Measurements from ENCODE around the gene SH3PXD2A. TPM values are rescaled to one million over a fixed set of nuclear protein-coding genes. Genes with fewer than 3 reads are reported as not detected.
"Not testable (repeated sequence)": the region's sequence is repeated elsewhere in the genome, so short reads cannot be mapped to it uniquely, and the experiment has no call there.

Gene SH3PXD2A
- total RNA-seq, 1 donor from 2014 or later: 9.6 TPM

DNA sequence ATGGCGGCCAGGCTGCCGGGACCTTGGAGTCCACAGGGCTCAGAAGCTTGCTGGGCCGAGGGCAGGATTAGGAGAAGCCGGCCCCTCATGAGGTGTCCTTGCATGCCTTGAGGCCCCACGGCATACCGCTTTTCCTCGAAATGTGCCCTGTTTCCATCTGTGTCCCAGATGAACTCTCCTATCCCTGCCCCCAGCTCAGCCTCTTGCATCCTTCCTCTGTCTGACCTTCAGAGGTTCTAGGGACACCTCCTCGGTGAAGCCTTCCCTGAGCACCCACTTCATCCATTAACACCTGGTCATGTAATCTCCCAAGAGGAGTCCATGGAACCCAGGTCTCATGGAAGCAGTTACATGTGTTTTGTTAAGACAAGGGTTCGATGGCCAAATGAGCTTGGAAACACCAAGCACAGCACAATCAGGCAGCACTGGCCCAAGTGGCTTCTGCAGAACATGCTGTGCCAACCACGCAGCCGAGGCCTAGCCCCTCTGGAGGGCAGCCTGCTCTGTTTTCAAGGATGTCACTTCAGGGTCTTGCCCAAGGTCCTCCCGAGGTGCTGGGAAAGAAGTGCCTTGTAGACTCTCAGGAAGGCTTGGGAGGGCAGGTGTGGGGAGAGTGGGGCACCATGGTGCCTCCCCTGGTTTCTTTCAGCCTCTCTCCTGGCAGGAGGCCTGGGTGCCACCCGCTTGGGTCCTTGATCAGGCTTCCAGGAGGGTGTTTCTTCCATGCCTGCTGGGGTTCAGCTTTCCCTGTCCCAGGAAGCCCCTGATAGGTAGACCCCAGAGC lies 237.6 kb downstream of the SH3PXD2A start:
- Mint-ChIP-seq H3K36me3 (ENCODE audit: low read depth) (peaks cover 8% of the 10 kb centered on the region), H3K27me3 (ENCODE audit: insufficient read depth) (no peaks in the 10 kb centered on the region), H3K4me1 (ENCODE audit: low read depth) (peaks cover 4% of the 10 kb centered on the region), H3K27ac (no peak overlapping the region), H3K9me3 (no peaks in the 10 kb centered on the region), H3K4me3 (no peak overlapping the region)
- no peak for DNase-seq (ENCODE audit: low spot score)
- intact Hi-C loops (cut with micrococcal nuclease): no loop called here

DNA sequence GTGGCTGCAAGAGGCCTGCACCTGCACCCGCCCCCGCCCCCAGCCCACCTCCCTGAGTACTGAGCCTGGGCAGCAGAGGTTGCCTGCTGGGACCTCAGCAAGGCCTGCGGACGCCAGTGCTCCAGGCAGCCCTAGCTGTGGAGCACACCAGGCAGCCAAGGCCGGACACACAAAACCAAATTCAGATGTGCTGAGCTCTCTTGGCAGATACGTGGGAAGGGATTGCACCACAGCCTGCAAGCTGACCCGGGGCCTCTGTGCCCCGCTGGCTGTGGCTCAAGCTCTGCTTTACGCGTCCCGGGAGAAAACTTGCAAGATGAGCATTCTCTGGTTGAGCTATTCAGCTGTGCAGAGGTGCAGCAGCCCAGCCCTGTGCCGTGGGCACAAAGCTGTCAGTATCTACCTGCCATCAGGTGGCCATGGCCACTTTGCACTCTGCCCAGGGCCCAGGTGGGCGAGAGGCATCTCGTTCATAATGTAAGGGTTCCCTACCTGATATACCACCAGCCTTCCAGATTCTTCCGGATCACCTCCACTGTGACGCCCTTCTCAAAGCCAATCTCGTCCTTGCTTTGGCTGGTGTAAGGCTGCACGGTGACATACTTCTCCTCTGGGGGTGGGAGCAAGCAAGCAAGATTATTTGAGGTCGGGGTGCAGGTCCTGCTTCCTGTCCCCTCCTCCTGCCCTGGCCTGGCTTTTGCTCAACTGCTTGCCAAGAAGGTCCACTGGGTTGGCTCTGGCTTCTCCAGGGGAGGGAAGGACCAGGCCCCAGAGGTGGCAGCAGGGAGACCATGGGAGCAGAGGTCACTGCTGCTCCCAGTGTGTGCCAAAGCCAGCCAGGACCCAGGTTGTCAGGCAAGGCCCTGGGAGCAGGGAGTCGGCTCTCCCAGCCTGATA lies 238.4 kb downstream of the SH3PXD2A start:
- intact Hi-C loops (cut with micrococcal nuclease): no loop called here

DNA sequence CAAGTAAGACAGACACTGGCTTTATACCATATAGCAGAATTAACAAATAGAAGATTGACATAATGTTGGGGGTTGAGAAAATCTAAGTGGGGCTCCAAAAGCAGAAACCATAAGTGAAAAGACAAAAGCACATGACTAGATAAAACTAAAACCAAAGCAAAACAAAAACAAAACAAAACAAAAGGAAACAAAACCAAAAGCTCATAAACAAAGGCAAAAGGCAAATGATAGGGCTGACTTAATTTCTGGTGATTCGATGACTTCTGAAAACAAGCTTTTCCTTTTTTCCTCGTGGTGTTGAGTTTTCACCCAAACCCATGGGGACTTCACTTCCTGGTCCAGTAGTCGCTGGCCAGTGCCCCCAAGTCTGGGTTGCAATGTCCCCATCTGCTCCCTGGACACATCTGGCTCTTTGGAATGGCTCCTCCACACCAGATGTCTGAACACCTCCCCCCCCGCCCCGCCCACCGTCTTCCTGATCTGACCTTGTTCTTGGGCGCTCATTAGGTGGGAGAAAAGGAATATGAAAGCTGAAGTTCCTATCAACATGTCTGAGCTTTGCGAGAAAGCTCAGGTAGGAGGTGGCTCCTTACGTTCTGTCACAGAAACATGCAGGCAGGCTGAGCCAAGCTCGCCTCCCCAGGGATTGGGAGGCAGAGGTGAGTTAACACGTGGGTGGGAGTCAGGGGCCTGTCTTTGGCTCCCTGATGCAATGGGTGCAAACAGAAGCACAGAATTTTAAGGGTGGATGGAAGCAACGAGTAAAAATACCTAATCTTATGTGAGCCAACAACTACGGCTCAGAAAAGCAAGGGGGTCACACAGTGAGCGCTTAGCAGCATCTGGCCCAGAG lies 240.8 kb downstream of the SH3PXD2A start:
- H3K36me3 Mint-ChIP-seq (ENCODE audit: low read depth): peaks cover 4% of the 10 kb centered on the region
- H3K4me1 Mint-ChIP-seq (ENCODE audit: low read depth): peaks cover 4% of the 10 kb centered on the region
- intact Hi-C loops (cut with micrococcal nuclease): no loop called here
- H3K9me3 Mint-ChIP-seq: no peaks in the 10 kb centered on the region
- no peak overlapping the region for H3K27ac Mint-ChIP-seq
- no peaks in the 10 kb centered on the region for H3K27me3 Mint-ChIP-seq (ENCODE audit: insufficient read depth)
- DNase-seq (ENCODE audit: low spot score): no peak
- H3K4me3 Mint-ChIP-seq: no peak overlapping the region

More for the DNA sequence above, 238.4 kb downstream of the SH3PXD2A start:
- DNase-seq (ENCODE audit: low spot score): no peak
- no peak overlapping the region for H3K4me3 Mint-ChIP-seq
- peaks cover 8% of the 10 kb centered on the region for H3K36me3 Mint-ChIP-seq (ENCODE audit: low read depth)
- H3K27me3 Mint-ChIP-seq (ENCODE audit: insufficient read depth): no peaks in the 10 kb centered on the region
- no peak overlapping the region for H3K27ac Mint-ChIP-seq
- H3K4me1 Mint-ChIP-seq (ENCODE audit: low read depth): peaks cover 4% of the 10 kb centered on the region
- no peaks in the 10 kb centered on the region for H3K9me3 Mint-ChIP-seq

DNA sequence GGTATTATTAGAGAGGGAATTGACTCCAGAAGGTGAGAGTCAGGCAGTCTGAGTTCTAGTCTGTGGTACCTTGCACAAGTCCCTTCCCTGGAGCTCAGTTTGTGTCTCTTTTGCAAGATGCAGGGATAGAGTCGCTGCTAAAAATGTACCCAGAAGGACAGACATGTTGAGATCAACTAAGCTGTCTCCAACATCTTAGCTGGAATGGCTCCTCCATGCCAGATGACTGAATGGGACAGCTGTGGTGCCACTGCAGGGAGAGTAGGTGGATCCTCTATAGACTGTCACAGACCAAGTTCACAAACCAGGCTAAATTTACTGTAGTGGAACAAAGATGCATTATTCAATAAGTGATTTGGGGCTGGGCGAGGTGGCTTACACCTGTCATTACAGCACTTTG lies 241.8 kb downstream of the SH3PXD2A start:
- intact Hi-C loops (cut with micrococcal nuclease): no loop called here
- peaks cover 6% of the 10 kb centered on the region for H3K36me3 Mint-ChIP-seq (ENCODE audit: low read depth)
- H3K4me1 Mint-ChIP-seq (ENCODE audit: low read depth): peaks cover 4% of the 10 kb centered on the region

DNA sequence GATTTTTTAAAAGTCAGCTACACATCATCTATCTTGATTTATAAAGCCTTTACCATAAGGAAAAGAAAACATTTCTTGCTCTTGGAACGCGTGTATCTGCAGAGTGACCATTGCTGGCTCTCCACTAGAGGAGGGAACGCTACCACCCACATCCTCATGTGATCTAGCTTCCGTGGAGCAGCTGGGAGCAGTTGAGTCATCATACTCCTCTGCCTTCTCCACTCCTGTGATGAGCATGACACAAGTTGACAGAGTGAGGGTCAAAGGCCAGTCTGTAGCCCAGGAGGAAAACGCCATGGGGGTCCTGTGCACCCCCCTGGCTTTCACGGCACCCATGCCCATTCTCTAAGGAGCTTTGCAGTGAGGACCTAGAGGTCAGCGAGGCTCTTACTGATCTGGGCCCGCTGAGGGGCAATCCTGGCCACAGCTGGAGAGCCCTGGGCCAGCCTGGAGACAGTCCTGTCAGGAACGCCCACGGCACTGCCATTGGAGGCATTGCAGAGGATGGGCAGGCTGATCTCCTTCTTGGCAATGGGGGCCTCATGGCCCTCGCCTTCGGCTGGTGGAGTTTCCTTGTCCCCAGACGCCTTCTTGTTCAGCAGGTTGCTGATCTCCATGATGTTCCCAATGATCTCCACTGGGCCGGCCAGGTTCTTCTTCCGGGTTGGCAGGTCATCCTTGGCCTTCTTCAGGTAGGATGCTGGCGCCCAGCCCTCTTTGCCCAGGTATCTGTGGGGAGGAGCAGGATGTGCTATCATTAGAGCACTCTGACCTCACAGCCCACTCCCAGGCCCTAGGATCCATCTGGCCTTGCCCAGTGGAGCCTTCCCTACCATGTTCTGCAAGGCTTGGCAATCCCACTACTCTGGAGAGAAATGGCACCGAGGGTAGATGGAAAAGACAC lies 242.7 kb downstream of the SH3PXD2A start:
- intact Hi-C loops (cut with micrococcal nuclease): no loop called here
- Mint-ChIP-seq H3K36me3 (ENCODE audit: low read depth) (peaks cover 6% of the 10 kb centered on the region), H3K4me3 (no peak overlapping the region), H3K9me3 (no peaks in the 10 kb centered on the region), H3K4me1 (ENCODE audit: low read depth) (peaks cover 4% of the 10 kb centered on the region), H3K27ac (no peak overlapping the region), H3K27me3 (ENCODE audit: insufficient read depth) (no peaks in the 10 kb centered on the region)
- DNase-seq (ENCODE audit: low spot score): no peak

More for the DNA sequence above, 241.8 kb downstream of the SH3PXD2A start:
- H3K27me3 Mint-ChIP-seq (ENCODE audit: insufficient read depth): no peaks in the 10 kb centered on the region
- H3K27ac Mint-ChIP-seq: no peak overlapping the region
- no peak for DNase-seq (ENCODE audit: low spot score)
- H3K4me3 Mint-ChIP-seq: no peak overlapping the region
- H3K9me3 Mint-ChIP-seq: no peaks in the 10 kb centered on the region

DNA sequence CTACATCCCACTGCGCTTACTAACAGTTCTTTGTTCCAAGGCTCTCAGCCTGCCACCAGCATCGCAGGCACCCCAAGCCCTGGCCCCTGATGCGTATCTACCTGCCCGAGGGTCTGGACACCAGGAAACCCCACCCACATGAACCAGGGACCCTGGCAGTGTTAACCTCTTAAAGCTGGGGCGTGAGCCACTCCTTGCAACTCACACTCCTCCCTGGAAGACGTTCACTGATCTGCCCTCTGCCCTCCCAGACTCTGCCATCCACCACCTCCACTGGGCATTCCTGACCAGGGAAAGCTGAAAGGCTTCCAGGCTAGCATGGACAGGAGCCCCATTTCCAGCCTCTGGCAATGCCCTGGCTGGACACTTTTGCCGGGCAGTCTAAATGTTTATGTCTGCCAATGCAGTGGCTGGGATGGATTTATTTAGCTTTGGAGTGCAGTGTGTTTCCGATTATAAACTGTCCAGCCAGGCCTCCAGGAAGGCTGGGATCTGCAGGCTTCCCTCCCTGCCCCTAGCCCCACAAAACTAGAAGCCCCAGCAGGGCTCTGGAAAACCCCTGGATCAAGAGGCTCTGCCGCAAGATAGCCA lies 244.4 kb downstream of the SH3PXD2A start:
- peaks cover 6% of the 10 kb centered on the region for H3K36me3 Mint-ChIP-seq (ENCODE audit: low read depth)
- intact Hi-C loops (cut with micrococcal nuclease): no loop called here
- no peak for DNase-seq (ENCODE audit: low spot score)
- no peaks in the 10 kb centered on the region for H3K27me3 Mint-ChIP-seq (ENCODE audit: insufficient read depth)
- H3K9me3 Mint-ChIP-seq: no peaks in the 10 kb centered on the region
- no peak overlapping the region for H3K4me3 Mint-ChIP-seq
- no peak overlapping the region for H3K27ac Mint-ChIP-seq
- H3K4me1 Mint-ChIP-seq (ENCODE audit: low read depth): peaks cover 4% of the 10 kb centered on the region

DNA sequence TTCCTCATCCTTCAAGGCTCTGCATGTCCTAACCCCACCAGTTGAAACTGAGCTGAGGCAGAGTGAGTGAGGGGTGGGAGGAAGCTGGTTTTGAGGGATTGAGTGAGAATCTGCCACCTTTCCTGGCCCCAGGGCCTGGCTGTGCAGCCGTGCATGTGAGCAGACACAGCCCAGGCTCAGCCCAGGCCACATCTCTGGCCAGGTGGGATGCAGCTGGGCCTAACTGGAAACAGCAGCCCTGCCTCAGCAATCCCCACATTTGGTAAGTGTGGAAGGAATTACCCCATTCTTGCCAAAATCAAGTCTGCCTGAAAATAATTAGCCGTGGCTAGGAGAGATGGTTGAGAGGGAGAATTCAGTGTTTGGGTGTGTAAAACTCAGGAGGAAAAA lies 245.3 kb downstream of the SH3PXD2A start:
- peaks cover 6% of the 10 kb centered on the region for H3K36me3 Mint-ChIP-seq (ENCODE audit: low read depth)
- no peak for DNase-seq (ENCODE audit: low spot score)
- H3K9me3 Mint-ChIP-seq: no peaks in the 10 kb centered on the region
- H3K4me3 Mint-ChIP-seq: no peak overlapping the region
- peaks cover 4% of the 10 kb centered on the region for H3K4me1 Mint-ChIP-seq (ENCODE audit: low read depth)
- H3K27me3 Mint-ChIP-seq (ENCODE audit: insufficient read depth): no peaks in the 10 kb centered on the region
- intact Hi-C loops (cut with micrococcal nuclease): no loop called here
- H3K27ac Mint-ChIP-seq: no peak overlapping the region

DNA sequence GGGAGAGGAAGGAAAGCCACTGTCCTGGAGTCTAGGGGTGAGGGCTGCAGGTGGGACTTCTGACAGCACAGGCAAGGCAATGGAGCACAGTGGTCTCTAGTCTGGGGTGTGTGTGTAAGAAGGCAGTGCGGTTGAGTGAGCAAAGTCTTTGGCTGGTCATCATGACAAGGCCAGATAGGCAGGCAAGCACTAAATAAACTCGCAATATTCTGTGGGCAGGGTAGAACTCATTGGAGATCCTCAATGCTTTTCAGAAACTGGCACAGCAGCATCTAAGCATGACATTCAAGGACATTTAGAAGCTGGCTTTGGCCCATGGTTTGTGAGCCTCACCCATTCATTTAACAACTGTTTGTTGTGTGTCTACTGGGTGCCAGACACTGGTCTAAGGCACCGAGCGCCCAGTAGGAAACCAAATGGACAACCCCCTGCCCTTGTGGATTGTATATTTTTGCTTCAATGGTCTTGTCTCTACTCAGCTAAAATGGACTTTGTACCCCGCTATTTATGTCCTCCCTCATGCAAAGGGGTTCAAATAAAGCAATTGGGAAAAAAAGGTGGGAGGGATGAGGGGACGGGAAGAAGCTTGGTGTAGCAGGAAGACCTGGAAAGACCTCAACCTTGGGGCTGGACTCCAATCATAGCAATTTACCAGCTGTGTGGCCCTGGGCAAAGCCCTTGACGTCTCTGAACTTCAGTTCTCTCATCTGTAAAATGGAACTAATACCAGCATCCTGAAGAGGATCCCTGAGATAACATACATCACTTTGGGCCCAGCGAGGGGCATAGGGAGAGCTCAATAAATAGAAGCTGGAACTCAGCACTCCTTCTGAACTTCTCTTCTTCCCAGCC lies 245.9 kb downstream of the SH3PXD2A start:
- H3K36me3 Mint-ChIP-seq (ENCODE audit: low read depth): peaks cover 4% of the 10 kb centered on the region
- H3K4me1 Mint-ChIP-seq (ENCODE audit: low read depth): no peaks in the 10 kb centered on the region
- intact Hi-C loops (cut with micrococcal nuclease): no loop called here
- DNase-seq (ENCODE audit: low spot score): no peak
- no peaks in the 10 kb centered on the region for H3K9me3 Mint-ChIP-seq
- H3K27me3 Mint-ChIP-seq (ENCODE audit: insufficient read depth): no peaks in the 10 kb centered on the region
- H3K4me3 Mint-ChIP-seq: no peak overlapping the region
- H3K27ac Mint-ChIP-seq: no peak overlapping the region

DNA sequence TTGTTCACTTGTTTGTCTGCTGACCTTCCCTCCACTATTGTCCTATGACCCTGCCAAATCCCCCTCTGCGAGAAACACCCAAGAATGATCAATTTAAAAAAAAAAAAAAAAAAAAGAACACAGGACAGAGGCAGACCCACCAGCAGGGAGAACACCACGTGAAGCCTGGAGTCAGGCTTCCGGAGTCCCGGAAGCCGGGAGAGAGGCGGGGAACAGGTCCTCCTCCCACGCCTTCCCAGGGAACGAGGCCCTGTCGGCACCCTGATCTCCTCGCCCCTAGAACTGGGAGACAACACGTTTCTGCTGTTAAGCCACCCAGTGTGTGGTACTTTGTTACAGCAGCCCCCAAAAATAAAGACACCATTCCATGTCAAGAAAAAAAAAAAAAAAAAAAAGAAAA lies 247.3 kb downstream of the SH3PXD2A start:
- H3K4me3 Mint-ChIP-seq; H3K9me3 Mint-ChIP-seq; intact Hi-C loops (cut with micrococcal nuclease); H3K27ac Mint-ChIP-seq; H3K4me1 Mint-ChIP-seq (ENCODE audit: low read depth); DNase-seq (ENCODE audit: low spot score); H3K36me3 Mint-ChIP-seq (ENCODE audit: low read depth); H3K27me3 Mint-ChIP-seq (ENCODE audit: insufficient read depth): not testable (repeated sequence)

DNA sequence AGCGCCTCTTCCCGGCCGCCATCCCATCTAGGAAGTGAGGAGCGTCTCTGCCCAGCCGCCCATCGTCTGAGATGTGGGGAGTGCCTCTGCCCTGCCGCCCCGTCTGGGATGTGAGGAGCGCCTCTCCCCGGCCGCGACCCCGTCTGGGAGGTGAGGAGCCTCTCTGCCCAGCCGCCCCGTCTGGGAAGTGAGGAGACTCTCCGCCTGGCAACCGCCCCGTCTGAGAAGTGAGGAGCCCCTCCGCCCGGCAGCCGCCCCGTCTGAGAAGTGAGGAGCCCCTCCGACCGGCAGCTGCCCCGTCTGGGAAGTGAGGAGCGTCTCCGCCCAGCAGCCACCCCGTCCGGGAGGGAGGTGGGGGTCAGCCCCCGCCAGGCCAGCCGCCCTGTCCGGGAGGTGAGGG lies 248.3 kb downstream of the SH3PXD2A start:
- H3K36me3 Mint-ChIP-seq (ENCODE audit: low read depth); intact Hi-C loops (cut with micrococcal nuclease); H3K4me3 Mint-ChIP-seq; H3K27ac Mint-ChIP-seq; H3K4me1 Mint-ChIP-seq (ENCODE audit: low read depth); DNase-seq (ENCODE audit: low spot score); H3K27me3 Mint-ChIP-seq (ENCODE audit: insufficient read depth); H3K9me3 Mint-ChIP-seq: not testable (repeated sequence)

DNA sequence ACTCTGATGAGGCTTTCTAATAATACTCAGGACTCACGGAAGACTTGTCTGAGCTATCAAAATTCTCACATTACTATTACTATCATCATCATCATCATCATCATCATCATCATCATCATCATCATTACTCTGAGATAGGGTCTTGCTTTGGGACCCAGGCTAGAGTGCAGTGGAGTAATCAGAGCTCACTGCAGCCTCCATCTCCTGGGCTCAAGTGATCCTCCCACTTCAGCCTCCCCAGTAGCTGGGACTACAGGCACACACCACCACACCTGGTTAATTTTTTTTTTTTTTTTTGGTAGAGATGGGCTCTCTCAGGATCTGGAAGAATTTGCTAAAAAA lies 249.3 kb downstream of the SH3PXD2A start:
- H3K36me3 Mint-ChIP-seq (ENCODE audit: low read depth); H3K27ac Mint-ChIP-seq; H3K4me3 Mint-ChIP-seq; DNase-seq (ENCODE audit: low spot score); H3K9me3 Mint-ChIP-seq; H3K4me1 Mint-ChIP-seq (ENCODE audit: low read depth); H3K27me3 Mint-ChIP-seq (ENCODE audit: insufficient read depth); intact Hi-C loops (cut with micrococcal nuclease): not testable (repeated sequence)
